Smooth muscle cell (in vitro differentiated cells): ENCODE data around the gene NOP9. TPM values are rescaled to one million over a fixed set of nuclear protein-coding genes. Genes with fewer than 3 reads are reported as not detected.

Source experiments
- DNase-seq: peaks from one replicate; lab custom pipeline; 2025; ENCODE audit not compliant: unreplicated experiment; lab: John Stamatoyannopoulos, UW
- H2AFZ ChIP-seq: fragments of 200-600 bp; sonication (generic); 2 replicates; pipeline ENCODE4 v1.6.0; 2016; ENCODE audit warnings: antibody characterized with exemption, low read depth, mild to moderate bottlenecking
- H3F3A ChIP-seq: fragments of 200-600 bp; sonication (generic); 2 replicates; pipeline ENCODE4 v1.6.0; 2017; ENCODE audit warnings: antibody characterized with exemption, low read depth
- H3K27ac ChIP-seq: fragments of 200-600 bp; sonication (generic); 2 replicates; pipeline ENCODE4 v1.5.1; 2016; ENCODE audit warnings: low read depth, mild to moderate bottlenecking
- H3K27me3 ChIP-seq: fragments of 200-600 bp; sonication (generic); 2 replicates; pipeline ENCODE4 v1.6.1; 2016; ENCODE audit warnings: low read depth, mild to moderate bottlenecking
- H3K36me3 ChIP-seq: fragments of 200-600 bp; sonication (generic); 2 replicates; pipeline ENCODE4 v1.5.1; 2016; ENCODE audit warnings: low read depth
- H3K4me1 ChIP-seq: fragments of 200-600 bp; sonication (generic); 2 replicates; pipeline ENCODE4 v1.5.1; 2016; ENCODE audit warnings: low read depth
- H3K4me2 ChIP-seq: fragments of 200-600 bp; sonication (generic); 2 replicates; pipeline ENCODE4 v1.6.0; 2016; ENCODE audit warnings: mild to moderate bottlenecking
- H3K4me3 ChIP-seq: fragments of 200-600 bp; sonication (generic); 2 replicates; pipeline ENCODE4 v1.5.1; 2016; ENCODE audit warnings: mild to moderate bottlenecking
- H3K79me2 ChIP-seq: fragments of 200-600 bp; sonication (generic); 2 replicates; pipeline ENCODE4 v1.6.0; 2016; ENCODE audit warnings: low read depth, mild to moderate bottlenecking
- H3K9ac ChIP-seq: fragments of 200-600 bp; sonication (generic); 2 replicates; pipeline ENCODE4 v1.6.0; 2016; ENCODE audit warnings: low read depth
- H3K9me3 ChIP-seq: fragments of 200-600 bp; sonication (generic); replicated peaks from 2 replicates; pipeline ENCODE4 v1.5.1; 2016; ENCODE audit warnings: low read depth
- H4K20me1 ChIP-seq: fragments of 200-600 bp; sonication (generic); 2 replicates; pipeline ENCODE4 v1.6.0; 2016; ENCODE audit warnings: low read depth
- CTCF ChIP-seq: fragments of 200-600 bp; sonication (generic); IDR thresholded peaks from 2 replicates; pipeline ENCODE4 v1.5.1; 2017; ENCODE audit warnings: borderline replicate concordance, mild to moderate bottlenecking, antibody characterized with exemption; ENCODE audit not compliant: insufficient read depth, poor library complexity, severe bottlenecking
- WGBS: methylation state at CpG from one replicate; pipeline ENCODE4 v1.1.7; 2016; ENCODE audit warnings: low lambda C conversion rate; 5-methylcytosine and 5-hydroxymethylcytosine counted together
- polyA plus RNA-seq: library from polyadenylated mRNA; unstranded; fragments of >200 nt; fragmentation: Nextera tagmentation; extraction: Ambion mirVana; gene quantifications from 2 replicates; pipeline ENCODE4 v1.2.1, GENCODE V29; 2016
- total RNA-seq: library from RNA; depleted of rRNA; stranded (reverse); fragments of >200 nt; gene quantifications from 2 replicates; pipeline ENCODE4 v1.2.3, GENCODE V29; 2014

NOP9 gene
- total and polyA plus RNA-seq, 2 experiments from 2014 or later = 3.3 to 9.3 TPM

GRCh38 chr14:24262821-24263733 is 36.6 kb upstream of the NOP9 start, which contains the start of gene TGM1:
TGM1 (minus strand) TSS chr14:24263177; CDS start chr14:24262352, 825 bp downstream.
- Histone ChIP-seq H2AFZ (no peak within 1 kb of the TSS), H3K79me2 (no peaks in the 10 kb centered on the region), H3K4me2 (no peak within 1 kb of the TSS), H3K4me1 (no peaks in the 10 kb centered on the region), H3F3A (no peaks in the 10 kb centered on the region), H3K27me3 (no peaks in the 10 kb centered on the region), H3K4me3 (no peak within 1 kb of the TSS), H4K20me1 (no peaks in the 10 kb centered on the region), H3K9me3 (no peaks in the 10 kb centered on the region), H3K9ac (no peak within 1 kb of the TSS), H3K36me3 (no peaks in the 10 kb centered on the region), H3K27ac (peak within 1 kb of the TSS; percentile 63)
- WGBS = 71% methylated on average over 14 of the region's 14 CpGs
- TF ChIP-seq CTCF = no peak
- no peak for DNase-seq

GRCh38 chr14:24263848-24264247 is 35.8 kb upstream of the NOP9 start:
- Histone ChIP-seq H2AFZ (no peak overlapping the region), H3K27ac (peak overlapping the region; percentile 63), H3K4me1 (no peaks in the 10 kb centered on the region), H3K4me2 (no peak overlapping the region), H3K9ac (no peak overlapping the region), H3K36me3 (no peaks in the 10 kb centered on the region), H3K9me3 (no peaks in the 10 kb centered on the region), H4K20me1 (no peaks in the 10 kb centered on the region), H3K79me2 (no peaks in the 10 kb centered on the region), H3K4me3 (no peak overlapping the region), H3K27me3 (no peaks in the 10 kb centered on the region), H3F3A (no peaks in the 10 kb centered on the region)
- 56% methylated on average over 6 of the region's 6 CpGs for WGBS
- TF ChIP-seq CTCF = no peak
- no peak for DNase-seq

- Histone ChIP-seq H3K27me3 (no peaks in the 10 kb centered on the region), H3K4me2 (no peak overlapping the region), H2AFZ (no peak overlapping the region), H4K20me1 (no peaks in the 10 kb centered on the region), H3F3A (no peaks in the 10 kb centered on the region), H3K27ac (peak overlapping the region; percentile 63), H3K4me1 (no peaks in the 10 kb centered on the region), H3K4me3 (no peak overlapping the region), H3K79me2 (no peaks in the 10 kb centered on the region), H3K9me3 (no peaks in the 10 kb centered on the region), H3K36me3 (no peaks in the 10 kb centered on the region), H3K9ac (no peak overlapping the region)
- WGBS = 70% methylated on average over 6 of the region's 6 CpGs
- no peak for TF ChIP-seq CTCF
- DNase-seq = no peak
These were observed 35.4 kb upstream of the NOP9 start for GRCh38 chr14:24264298-24264697.
